Stimulated activated naive B cell treated with anti-CD40 and anti-IgM and Interleukin-4, amounts not matched to agents 10 μg/mL and 1 μg/mL and 100 μg/mL, for 72 hours (primary cell): Measurements from ENCODE around the gene KIRREL3.

Experiments used
- ATAC-seq, 2 donors: fragments of 150-1000 bp; cut with Tn5 transposase; replicated peaks; 2 replicates each; pipeline ENCODE4 v1.10.0; 2021; ENCODE audit warnings: moderate library complexity in 1 of 2
- DNase-seq: peaks from one replicate; pipeline ENCODE4 v3.0.0; 2021
- H3K27ac Mint-ChIP-seq: one replicate; pipeline ENCODE4 v1.8.0; 2022; ENCODE audit warnings: mild to moderate bottlenecking, mixed read lengths
- H3K27me3 Mint-ChIP-seq, 2 donors: one replicate each; pipeline ENCODE4 v1.8.0; 2022; ENCODE audit warnings: mixed read lengths in 2 of 2
- H3K36me3 Mint-ChIP-seq, 2 donors: one replicate each; pipeline ENCODE4 v1.8.0; 2022; ENCODE audit warnings: mixed read lengths in 2 of 2, mild to moderate bottlenecking in 1 of 2
- H3K4me1 Mint-ChIP-seq, 2 donors: one replicate each; pipeline ENCODE4 v1.8.0; 2022; ENCODE audit warnings: mixed read lengths in 2 of 2, mild to moderate bottlenecking in 1 of 2
- H3K4me3 Mint-ChIP-seq, 2 donors: one replicate each; pipeline ENCODE4 v1.8.0; 2022; ENCODE audit warnings: mild to moderate bottlenecking in 2 of 2, mixed read lengths in 2 of 2, moderate library complexity in 1 of 2
- H3K9me3 Mint-ChIP-seq, 2 donors: one replicate each; pipeline ENCODE4 v1.8.0; 2022; ENCODE audit warnings: mixed read lengths in 2 of 2, mild to moderate bottlenecking in 1 of 2

The KIRREL3 gene

GRCh38 chr11:126658306-126659056 lies 342.1 kb downstream of the KIRREL3 start:
- Mint-ChIP-seq H3K27ac (no peak overlapping the region), H3K36me3 (no peaks in the 10 kb centered on the region), H3K27me3 (peaks cover 0 to 12% of the 10 kb centered on the region in 2 donors), H3K4me3 (no peak overlapping the region), H3K9me3 (peaks cover 0 to 1% of the 10 kb centered on the region in 2 donors), H3K4me1 (no peaks in the 10 kb centered on the region)
- no peak for DNase-seq
- ATAC-seq, result no peak

DNA sequence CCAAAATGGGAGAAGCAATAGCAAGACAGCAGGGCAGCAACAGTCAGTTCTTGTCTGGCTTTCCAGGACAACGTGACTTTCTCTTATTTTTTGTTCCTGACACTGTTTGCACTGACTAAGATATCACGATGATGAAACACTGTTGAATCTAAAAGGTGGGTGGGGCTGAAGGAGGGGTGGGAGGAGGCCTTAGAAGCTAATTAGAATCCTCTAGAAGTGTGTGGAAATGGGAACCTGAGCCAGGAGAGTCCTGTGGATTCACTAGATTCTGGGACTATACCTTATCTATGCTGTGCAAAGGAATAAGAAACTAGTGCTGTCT lies 344.8 kb downstream of the KIRREL3 start:
- H3K36me3 Mint-ChIP-seq, result no peaks in the 10 kb centered on the region
- no peaks in the 10 kb centered on the region for H3K9me3 Mint-ChIP-seq
- no peak overlapping the region for H3K4me3 Mint-ChIP-seq
- H3K27me3 Mint-ChIP-seq, result peaks cover 0 to 18% of the 10 kb centered on the region in 2 donors
- no peak overlapping the region for H3K27ac Mint-ChIP-seq
- ATAC-seq (no peak), DNase-seq (no peak)
- H3K4me1 Mint-ChIP-seq, result no peaks in the 10 kb centered on the region

- ATAC-seq (no peak), DNase-seq (no peak)
- Mint-ChIP-seq H3K27me3 (peaks cover 0 to 18% of the 10 kb centered on the region in 2 donors), H3K9me3 (peaks cover 0 to 2% of the 10 kb centered on the region in 2 donors), H3K4me3 (no peak overlapping the region), H3K4me1 (no peaks in the 10 kb centered on the region), H3K27ac (no peak overlapping the region), H3K36me3 (no peaks in the 10 kb centered on the region)
These were observed 345.4 kb downstream of the KIRREL3 start for GRCh38 chr11:126654886-126655806.

DNA sequence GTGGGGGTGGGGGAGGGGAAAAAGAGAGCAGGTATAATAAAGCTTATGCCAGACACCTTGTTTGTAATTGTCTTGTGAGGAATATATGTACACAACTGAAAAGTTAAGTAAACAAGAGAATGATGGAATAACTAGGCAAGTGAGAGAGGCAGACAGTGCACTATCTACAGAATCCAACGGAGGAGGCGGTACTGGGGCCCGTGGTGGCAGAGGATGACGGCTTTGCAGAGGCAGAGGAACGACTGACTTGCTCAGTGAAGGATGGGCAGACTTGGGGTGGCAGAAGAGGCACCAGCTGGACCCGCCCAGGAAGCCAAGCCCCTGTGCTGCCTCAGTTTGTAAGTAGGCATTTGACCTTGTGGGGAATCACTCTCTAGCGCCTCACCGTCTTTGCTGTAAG lies 347.5 kb downstream of the KIRREL3 start:
- H3K27ac Mint-ChIP-seq, result no peak overlapping the region
- peaks cover 0 to 18% of the 10 kb centered on the region in 2 donors for H3K27me3 Mint-ChIP-seq
- peaks cover 3% of the 10 kb centered on the region in 2 donors for H3K9me3 Mint-ChIP-seq
- DNase-seq (no peak), ATAC-seq (no peak)
- no peak overlapping the region for H3K4me3 Mint-ChIP-seq
- no peaks in the 10 kb centered on the region for H3K4me1 Mint-ChIP-seq
- no peaks in the 10 kb centered on the region for H3K36me3 Mint-ChIP-seq

DNA sequence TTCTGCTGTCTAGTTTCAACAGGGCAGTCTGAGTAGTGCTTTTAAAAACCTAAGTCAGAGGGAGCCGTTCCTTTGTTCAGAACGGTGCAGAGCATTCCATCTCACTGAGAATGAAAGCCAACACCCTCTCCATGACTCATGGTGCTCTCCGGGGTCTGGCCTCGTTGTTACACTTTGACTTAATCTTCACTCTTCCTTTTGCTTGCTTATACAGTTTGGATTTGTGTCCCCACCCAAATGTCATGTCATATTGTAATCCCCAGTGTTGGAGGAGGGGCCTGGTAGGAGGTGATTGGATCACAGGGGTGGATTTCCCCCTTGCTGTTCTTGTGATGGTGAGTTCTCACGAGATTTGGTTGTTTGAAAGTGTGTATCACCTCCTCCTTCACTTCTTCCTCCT lies 352.8 kb downstream of the KIRREL3 start:
- ATAC-seq, result no peak
- H3K36me3 Mint-ChIP-seq, result no peaks in the 10 kb centered on the region
- no peaks in the 10 kb centered on the region for H3K4me1 Mint-ChIP-seq
- DNase-seq, result no peak
- no peak overlapping the region for H3K27ac Mint-ChIP-seq
- no peak overlapping the region for H3K4me3 Mint-ChIP-seq
- peaks cover 4 to 5% of the 10 kb centered on the region in 2 donors for H3K9me3 Mint-ChIP-seq
- no peaks in the 10 kb centered on the region for H3K27me3 Mint-ChIP-seq

DNA sequence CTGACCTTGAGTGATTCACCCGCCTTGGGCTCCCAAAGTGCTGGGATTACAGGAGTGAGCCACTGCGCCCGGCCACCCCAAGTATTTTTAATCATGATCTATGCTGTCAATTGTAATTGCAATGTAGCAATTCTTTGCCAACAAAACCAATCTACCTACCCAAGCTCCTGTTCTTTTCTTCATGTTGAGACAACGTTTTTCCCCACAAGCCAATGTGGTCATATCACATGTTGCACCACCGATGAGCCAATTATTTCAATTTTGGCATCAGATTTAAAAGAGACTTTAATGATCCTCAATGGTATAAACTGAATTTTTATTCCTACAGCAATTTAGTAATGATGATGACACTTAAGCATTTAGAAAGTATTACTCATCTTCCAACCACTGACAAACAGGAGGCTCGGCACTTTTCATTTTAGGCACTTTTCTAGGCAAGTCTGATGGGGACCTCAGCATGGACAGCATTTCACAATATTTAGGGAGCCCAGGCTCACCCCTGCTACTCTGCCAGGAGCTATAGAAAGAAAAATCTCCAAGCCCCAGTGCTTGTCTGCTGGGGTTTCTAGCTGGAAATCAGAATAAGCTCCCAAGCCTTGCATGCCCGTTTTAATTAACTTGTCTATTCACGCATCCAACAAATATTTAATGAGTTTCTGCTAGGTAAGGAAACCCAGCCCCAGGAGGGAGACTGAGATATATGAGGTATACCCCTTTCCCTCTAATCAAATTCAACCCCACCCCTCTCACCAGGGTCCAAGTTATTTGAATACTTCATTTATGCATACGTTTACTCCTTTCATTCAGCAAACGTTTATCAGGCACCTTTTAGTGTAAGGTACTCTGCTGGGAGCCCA lies 353.6 kb downstream of the KIRREL3 start:
- Mint-ChIP-seq H3K4me1 (no peaks in the 10 kb centered on the region), H3K27me3 (no peaks in the 10 kb centered on the region), H3K36me3 (no peaks in the 10 kb centered on the region), H3K9me3 (peaks cover 4 to 5% of the 10 kb centered on the region in 2 donors), H3K4me3 (no peak overlapping the region), H3K27ac (no peak overlapping the region)
- ATAC-seq (no peak), DNase-seq (no peak)

- H3K27me3 Mint-ChIP-seq, result no peaks in the 10 kb centered on the region
- H3K4me3 Mint-ChIP-seq, result no peak overlapping the region
- H3K36me3 Mint-ChIP-seq, result no peaks in the 10 kb centered on the region
- ATAC-seq (no peak), DNase-seq (no peak)
- peaks cover 2 to 5% of the 10 kb centered on the region in 2 donors for H3K9me3 Mint-ChIP-seq
- H3K27ac Mint-ChIP-seq, result no peak overlapping the region
- H3K4me1 Mint-ChIP-seq, result no peaks in the 10 kb centered on the region
These were observed 355.4 kb downstream of the KIRREL3 start for GRCh38 chr11:126645186-126645585.

DNA sequence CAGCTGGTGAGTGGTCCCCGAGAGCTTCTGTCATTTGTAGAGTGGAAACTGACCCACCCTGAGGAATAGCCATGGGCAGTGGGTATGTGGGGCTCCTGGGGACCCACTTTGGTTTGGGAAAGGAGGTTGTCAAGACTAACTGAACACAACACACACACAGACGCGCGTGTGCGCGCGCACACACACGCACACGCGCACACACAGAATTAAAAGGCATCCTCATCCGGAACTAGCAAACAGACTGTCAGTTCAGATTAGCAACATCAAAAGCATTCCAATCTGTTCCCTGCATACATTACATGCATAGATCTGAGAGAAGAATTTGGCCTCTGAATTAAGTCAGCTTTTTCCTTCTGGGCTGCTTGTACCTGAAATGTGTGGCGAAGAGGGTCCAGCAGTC lies 360.4 kb downstream of the KIRREL3 start:
- no peak for DNase-seq
- Mint-ChIP-seq H3K9me3 (no peaks in the 10 kb centered on the region), H3K4me3 (no peak overlapping the region), H3K27me3 (peaks cover 0 to 4% of the 10 kb centered on the region in 2 donors), H3K4me1 (no peaks in the 10 kb centered on the region), H3K36me3 (no peaks in the 10 kb centered on the region), H3K27ac (no peak overlapping the region)
- ATAC-seq, result no peak

- no peak for ATAC-seq
- no peak for DNase-seq
- Mint-ChIP-seq H3K36me3 (no peaks in the 10 kb centered on the region), H3K4me1 (no peaks in the 10 kb centered on the region), H3K27ac (no peak overlapping the region), H3K9me3 (no peaks in the 10 kb centered on the region), H3K27me3 (peaks cover 0 to 4% of the 10 kb centered on the region in 2 donors), H3K4me3 (no peak overlapping the region)
These were observed 360.9 kb downstream of the KIRREL3 start for GRCh38 chr11:126639692-126640091.

- ATAC-seq (no peak), DNase-seq (no peak)
- Mint-ChIP-seq H3K36me3 (no peaks in the 10 kb centered on the region), H3K9me3 (no peaks in the 10 kb centered on the region), H3K4me1 (no peaks in the 10 kb centered on the region), H3K27ac (no peak overlapping the region), H3K27me3 (peaks cover 0 to 4% of the 10 kb centered on the region in 2 donors), H3K4me3 (no peak overlapping the region)
These were observed 361.9 kb downstream of the KIRREL3 start for GRCh38 chr11:126638648-126639047.

DNA sequence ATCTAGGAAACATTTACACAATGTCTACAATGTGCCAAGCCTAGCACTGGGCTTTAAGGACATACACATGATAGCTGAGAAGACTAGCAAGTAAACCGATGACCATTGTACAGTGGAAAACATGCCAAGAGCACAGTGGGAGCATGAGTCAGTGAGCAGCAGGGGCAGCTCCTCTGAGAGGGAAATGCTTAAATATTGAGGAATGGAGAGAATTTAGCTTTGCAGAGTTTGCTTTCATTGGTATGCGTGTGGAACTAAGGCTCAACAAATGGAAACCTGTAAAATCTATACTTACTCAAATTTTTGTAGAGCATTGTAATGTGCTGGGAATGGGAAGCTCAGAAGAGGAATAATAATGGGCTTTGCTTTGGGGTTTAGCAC lies 362.8 kb downstream of the KIRREL3 start:
- Mint-ChIP-seq H3K4me3 (no peak overlapping the region), H3K4me1 (no peaks in the 10 kb centered on the region), H3K9me3 (no peaks in the 10 kb centered on the region), H3K27ac (no peak overlapping the region), H3K27me3 (peaks cover 0 to 4% of the 10 kb centered on the region in 2 donors), H3K36me3 (no peaks in the 10 kb centered on the region)
- DNase-seq, result no peak
- no peak for ATAC-seq

DNA sequence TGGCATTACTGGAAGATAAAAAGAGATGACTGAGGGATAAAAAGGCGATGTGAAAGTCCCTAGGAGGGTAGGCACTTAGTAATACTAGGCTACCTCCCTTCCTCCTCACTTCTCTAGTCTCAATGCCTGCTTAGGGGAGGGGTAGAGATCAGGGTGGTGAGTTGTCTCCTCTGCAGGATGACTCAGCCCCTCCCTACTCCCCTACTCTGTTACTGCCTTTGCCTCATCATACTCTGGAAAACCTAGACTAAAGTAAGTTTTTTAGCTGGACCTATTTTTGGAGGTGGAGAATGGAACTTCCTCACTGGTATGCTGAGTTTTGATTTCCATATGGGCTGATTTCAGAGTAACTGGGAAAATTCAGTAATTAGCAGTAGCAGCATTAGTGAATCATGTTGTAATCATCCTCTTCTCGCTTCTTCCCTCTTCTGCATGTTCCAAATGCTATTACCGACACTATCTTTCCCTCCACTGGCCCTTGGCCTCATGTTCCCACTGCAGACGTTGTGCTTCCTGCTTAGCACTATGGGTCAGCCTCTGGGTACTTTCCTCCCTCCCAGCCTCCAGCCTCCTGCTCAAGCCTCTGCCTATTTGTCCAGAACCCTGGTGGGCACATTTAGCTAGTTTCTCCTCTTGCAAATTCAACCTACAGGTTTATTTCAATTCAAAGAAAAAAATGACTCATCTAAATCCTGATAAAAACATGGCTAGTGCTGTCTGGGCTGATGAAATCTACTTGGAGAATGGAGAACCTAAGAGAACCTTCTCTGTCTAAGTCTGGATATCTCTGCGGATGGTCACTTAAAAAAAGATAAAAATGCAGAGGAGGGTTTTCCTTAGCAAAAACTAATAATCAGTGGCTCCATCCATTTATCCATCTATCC lies 363.4 kb downstream of the KIRREL3 start:
- Mint-ChIP-seq H3K27ac (no peak overlapping the region), H3K4me1 (no peaks in the 10 kb centered on the region), H3K9me3 (no peaks in the 10 kb centered on the region), H3K27me3 (peaks cover 0 to 4% of the 10 kb centered on the region in 2 donors), H3K36me3 (no peaks in the 10 kb centered on the region), H3K4me3 (no peak overlapping the region)
- ATAC-seq (no peak), DNase-seq (no peak)

- no peak overlapping the region for H3K27ac Mint-ChIP-seq
- no peaks in the 10 kb centered on the region for H3K9me3 Mint-ChIP-seq
- no peak overlapping the region for H3K4me3 Mint-ChIP-seq
- H3K27me3 Mint-ChIP-seq, result peaks cover 0 to 4% of the 10 kb centered on the region in 2 donors
- H3K36me3 Mint-ChIP-seq, result no peaks in the 10 kb centered on the region
- no peak for ATAC-seq
- no peaks in the 10 kb centered on the region for H3K4me1 Mint-ChIP-seq
- DNase-seq, result no peak
These were observed 365.1 kb downstream of the KIRREL3 start for GRCh38 chr11:126635511-126635910.
